HEK293 (cell line): ENCODE data around the gene UBAP2.

Source experiments
- EGR2 ChIP-seq: fragments of 450-650 bp; formaldehyde crosslinking; IDR thresholded peaks from 2 replicates; pipeline ENCODE4 v1.5.1; 2016; ENCODE audit warnings: low read depth, missing biosample characterization, missing genetic modification characterization
- GLI2 ChIP-seq: fragments of 450-650 bp; formaldehyde crosslinking; IDR thresholded peaks from 2 replicates; pipeline ENCODE4; 2017; ENCODE audit warnings: missing biosample characterization, missing genetic modification characterization, low read depth, borderline replicate concordance
- HOXC10 ChIP-seq: sonication (generic); formaldehyde crosslinking; IDR thresholded peaks from 2 replicates; pipeline ENCODE4 v1.8.1; 2023; ENCODE audit warnings: mild to moderate bottlenecking, missing genetic modification reagents
- KLF8 ChIP-seq: fragments of 450-650 bp; formaldehyde crosslinking; IDR thresholded peaks from 2 replicates; pipeline ENCODE4 v1.5.1; 2016; ENCODE audit warnings: missing biosample characterization, missing genetic modification characterization
- RBAK ChIP-seq: fragments of 450-650 bp; formaldehyde crosslinking; IDR thresholded peaks from 2 replicates; pipeline ENCODE4 v1.5.1; 2016; ENCODE audit warnings: missing biosample characterization, missing genetic modification characterization
- SP2 ChIP-seq: fragments of 450-650 bp; formaldehyde crosslinking; IDR thresholded peaks from 2 replicates; pipeline ENCODE4 v1.5.1; 2016; ENCODE audit warnings: missing biosample characterization, missing genetic modification characterization
- ZBTB48 ChIP-seq: fragments of 450-650 bp; formaldehyde crosslinking; IDR thresholded peaks from 2 replicates; pipeline ENCODE4 v1.5.1; 2016; ENCODE audit warnings: missing biosample characterization, missing genetic modification characterization
- ZEB2 ChIP-seq: fragments of 450-650 bp; formaldehyde crosslinking; IDR thresholded peaks from 2 replicates; pipeline ENCODE4 v1.5.1; 2016; ENCODE audit warnings: missing biosample characterization, missing genetic modification characterization
- ZNF155 ChIP-seq: fragments of 450-650 bp; formaldehyde crosslinking; IDR thresholded peaks from 2 replicates; pipeline ENCODE4 v1.5.1; 2016; ENCODE audit warnings: missing biosample characterization, missing genetic modification characterization
- ZNF157 ChIP-seq: fragments of 450-650 bp; formaldehyde crosslinking; IDR thresholded peaks from 2 replicates; pipeline ENCODE4 v1.5.1; 2016; ENCODE audit warnings: missing biosample characterization, missing genetic modification characterization
- ZNF184 ChIP-seq: fragments of 450-650 bp; IDR thresholded peaks from 2 replicates; pipeline ENCODE4 v1.5.1; 2018; ENCODE audit warnings: missing biosample characterization, mild to moderate bottlenecking, missing genetic modification characterization
- ZNF2 ChIP-seq: fragments of 450-650 bp; formaldehyde crosslinking; IDR thresholded peaks from 2 replicates; pipeline ENCODE4 v1.5.1; 2016; ENCODE audit warnings: missing biosample characterization, missing genetic modification characterization
- ZNF202 ChIP-seq: fragments of 450-650 bp; formaldehyde crosslinking; IDR thresholded peaks from 2 replicates; pipeline ENCODE4 v1.5.1; 2016; ENCODE audit warnings: missing biosample characterization, missing genetic modification characterization, borderline replicate concordance
- ZNF335 ChIP-seq: fragments of 450-650 bp; formaldehyde crosslinking; conservative IDR thresholded peaks from 2 replicates; pipeline ENCODE4 v1.5.1; 2016; ENCODE audit warnings: missing biosample characterization, missing genetic modification characterization
- ZNF366 ChIP-seq: fragments of 450-650 bp; formaldehyde crosslinking; conservative IDR thresholded peaks from 2 replicates; pipeline ENCODE4 v1.5.1; 2016; ENCODE audit warnings: missing biosample characterization, missing genetic modification characterization
- ZNF501 ChIP-seq: fragments of 450-650 bp; formaldehyde crosslinking; IDR thresholded peaks from 2 replicates; pipeline ENCODE4 v1.5.1; 2016; ENCODE audit warnings: missing biosample characterization, missing genetic modification characterization
- ZNF555 ChIP-seq: fragments of 450-650 bp; formaldehyde crosslinking; conservative IDR thresholded peaks from 2 replicates; pipeline ENCODE4 v1.5.1; 2017; ENCODE audit warnings: missing biosample characterization, mild to moderate bottlenecking, missing genetic modification characterization, inconsistent platforms
- ZNF600 ChIP-seq: fragments of 450-650 bp; formaldehyde crosslinking; IDR thresholded peaks from 2 replicates; pipeline ENCODE4 v1.5.1; 2016; ENCODE audit warnings: missing biosample characterization, missing genetic modification characterization
- ZNF670 ChIP-seq: fragments of 450-650 bp; formaldehyde crosslinking; IDR thresholded peaks from 2 replicates; pipeline ENCODE4 v1.5.1; 2016; ENCODE audit warnings: missing biosample characterization, missing genetic modification characterization, low read depth
- ZNF768 ChIP-seq: fragments of 450-650 bp; formaldehyde crosslinking; IDR thresholded peaks from 2 replicates; pipeline ENCODE4 v1.5.1; 2018; ENCODE audit warnings: missing biosample characterization, mild to moderate bottlenecking, missing genetic modification characterization
- ZXDB ChIP-seq: fragments of 450-650 bp; formaldehyde crosslinking; IDR thresholded peaks from 2 replicates; pipeline ENCODE4 v1.5.1; 2016; ENCODE audit warnings: missing biosample characterization, missing genetic modification characterization
- TF ChIP-seq, protein P1 (sequence below): fragments of 450-650 bp; formaldehyde crosslinking; IDR thresholded peaks from 2 replicates; pipeline ENCODE4 v1.5.1; 2016; ENCODE audit warnings: missing biosample characterization, missing genetic modification characterization
- TF ChIP-seq, protein P2 (sequence below): fragments of 450-650 bp; formaldehyde crosslinking; IDR thresholded peaks from 2 replicates; pipeline ENCODE4 v1.5.1; 2016; ENCODE audit warnings: missing biosample characterization, missing genetic modification characterization, borderline replicate concordance
- TF ChIP-seq, protein P3 (sequence below): fragments of 450-650 bp; formaldehyde crosslinking; IDR thresholded peaks from 2 replicates; pipeline ENCODE4 v1.5.1; 2016; ENCODE audit warnings: missing biosample characterization, missing genetic modification characterization
- TF ChIP-seq, protein P4 (sequence below): fragments of 450-650 bp; formaldehyde crosslinking; IDR thresholded peaks from 2 replicates; pipeline ENCODE4 v1.5.1; 2017; ENCODE audit warnings: missing biosample characterization, missing genetic modification characterization
- TF ChIP-seq, protein P5 (sequence below): fragments of 450-650 bp; formaldehyde crosslinking; IDR thresholded peaks from 2 replicates; pipeline ENCODE4 v1.5.1; 2016; ENCODE audit warnings: missing biosample characterization, missing genetic modification characterization
- TF ChIP-seq, protein P6 (sequence below): fragments of 450-650 bp; formaldehyde crosslinking; conservative IDR thresholded peaks from 2 replicates; pipeline ENCODE4 v1.5.1; 2016; ENCODE audit warnings: low read depth, missing biosample characterization, missing genetic modification characterization

The UBAP2 gene

DNA sequence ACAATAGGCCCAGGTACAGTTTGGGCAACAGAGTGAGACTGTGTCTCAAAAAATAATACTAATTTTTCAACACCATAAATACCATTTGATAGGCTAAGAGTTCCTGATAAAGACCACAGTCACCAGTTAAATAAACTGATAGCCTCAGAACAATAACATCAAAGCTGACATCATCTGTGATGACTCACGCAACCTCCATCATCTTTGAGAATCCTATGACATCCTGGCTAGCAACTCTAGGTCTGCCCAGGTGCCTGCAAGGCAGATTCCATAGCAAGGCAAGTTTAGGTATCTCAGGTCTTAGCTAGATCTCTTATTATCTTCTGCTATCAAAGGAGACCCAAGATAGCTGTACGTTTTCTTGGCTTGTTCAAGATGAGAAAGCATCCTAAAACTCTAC, 30.5 kb upstream of the UBAP2 start (continued):
- TF ChIP-seq ZNF670 (tag by site-specific recombination) (no peak), EGR2 (tag by site-specific recombination) (no peak), ZNF184 (tag by site-specific recombination) (peak; percentile 89), ZNF202 (tag by site-specific recombination) (no peak), ZNF600 (peak; percentile 41; the same call in 1 of the 2 replicates), GLI2 (no peak), ZNF366 (0 out of 2 replicates have a peak, but pooled peaks have one; percentile 49), ZNF2 (no peak), ZNF335 (tag by site-specific recombination) (peak; percentile 59), RBAK (tag by site-specific recombination) (no peak), KLF8 (0 out of 2 replicates have a peak, but pooled peaks have one; percentile 58), ZNF555 (tag by site-specific recombination) (no peak), ZXDB (tag by site-specific recombination) (0 out of 2 replicates have a peak, but pooled peaks have one; percentile 27), ZNF155 (tag by site-specific recombination) (no peak), SP2 (tag by site-specific recombination) (no peak), ZEB2 (tag by site-specific recombination) (peak; percentile 66; the same call in 1 of the 2 replicates), ZNF157 (tag by site-specific recombination) (no peak), ZNF768 (tag by site-specific recombination) (no peak), HOXC10 (no peak), ZNF501 (tag by site-specific recombination) (no peak), ZBTB48 (tag by site-specific recombination) (no peak)
- TF ChIP-seq, protein P1, sequence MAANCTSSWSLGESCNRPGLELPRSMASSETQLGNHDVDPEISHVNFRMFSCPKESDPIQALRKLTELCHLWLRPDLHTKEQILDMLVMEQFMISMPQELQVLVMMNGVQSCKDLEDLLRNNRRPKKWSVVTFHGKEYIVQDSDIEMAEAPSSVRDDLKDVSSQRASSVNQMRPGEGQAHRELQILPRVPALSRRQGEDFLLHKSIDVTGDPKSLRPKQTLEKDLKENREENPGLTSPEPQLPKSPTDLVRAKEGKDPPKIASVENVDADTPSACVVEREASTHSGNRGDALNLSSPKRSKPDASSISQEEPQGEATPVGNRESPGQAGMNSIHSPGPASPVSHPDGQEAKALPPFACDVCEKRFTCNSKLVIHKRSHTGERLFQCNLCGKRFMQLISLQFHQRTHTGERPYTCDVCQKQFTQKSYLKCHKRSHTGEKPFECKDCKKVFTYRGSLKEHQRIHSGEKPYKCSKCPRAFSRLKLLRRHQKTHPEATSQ (tag by site-specific recombination), result no peak
- TF ChIP-seq, protein P2, sequence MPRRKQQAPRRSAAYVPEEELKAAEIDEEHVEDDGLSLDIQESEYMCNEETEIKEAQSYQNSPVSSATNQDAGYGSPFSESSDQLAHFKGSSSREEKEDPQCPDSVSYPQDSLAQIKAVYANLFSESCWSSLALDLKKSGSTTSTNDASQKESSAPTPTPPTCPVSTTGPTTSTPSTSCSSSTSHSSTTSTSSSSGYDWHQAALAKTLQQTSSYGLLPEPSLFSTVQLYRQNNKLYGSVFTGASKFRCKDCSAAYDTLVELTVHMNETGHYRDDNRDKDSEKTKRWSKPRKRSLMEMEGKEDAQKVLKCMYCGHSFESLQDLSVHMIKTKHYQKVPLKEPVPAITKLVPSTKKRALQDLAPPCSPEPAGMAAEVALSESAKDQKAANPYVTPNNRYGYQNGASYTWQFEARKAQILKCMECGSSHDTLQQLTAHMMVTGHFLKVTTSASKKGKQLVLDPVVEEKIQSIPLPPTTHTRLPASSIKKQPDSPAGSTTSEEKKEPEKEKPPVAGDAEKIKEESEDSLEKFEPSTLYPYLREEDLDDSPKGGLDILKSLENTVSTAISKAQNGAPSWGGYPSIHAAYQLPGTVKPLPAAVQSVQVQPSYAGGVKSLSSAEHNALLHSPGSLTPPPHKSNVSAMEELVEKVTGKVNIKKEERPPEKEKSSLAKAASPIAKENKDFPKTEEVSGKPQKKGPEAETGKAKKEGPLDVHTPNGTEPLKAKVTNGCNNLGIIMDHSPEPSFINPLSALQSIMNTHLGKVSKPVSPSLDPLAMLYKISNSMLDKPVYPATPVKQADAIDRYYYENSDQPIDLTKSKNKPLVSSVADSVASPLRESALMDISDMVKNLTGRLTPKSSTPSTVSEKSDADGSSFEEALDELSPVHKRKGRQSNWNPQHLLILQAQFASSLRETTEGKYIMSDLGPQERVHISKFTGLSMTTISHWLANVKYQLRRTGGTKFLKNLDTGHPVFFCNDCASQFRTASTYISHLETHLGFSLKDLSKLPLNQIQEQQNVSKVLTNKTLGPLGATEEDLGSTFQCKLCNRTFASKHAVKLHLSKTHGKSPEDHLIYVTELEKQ (tag by site-specific recombination), result no peak
- TF ChIP-seq, protein P3, sequence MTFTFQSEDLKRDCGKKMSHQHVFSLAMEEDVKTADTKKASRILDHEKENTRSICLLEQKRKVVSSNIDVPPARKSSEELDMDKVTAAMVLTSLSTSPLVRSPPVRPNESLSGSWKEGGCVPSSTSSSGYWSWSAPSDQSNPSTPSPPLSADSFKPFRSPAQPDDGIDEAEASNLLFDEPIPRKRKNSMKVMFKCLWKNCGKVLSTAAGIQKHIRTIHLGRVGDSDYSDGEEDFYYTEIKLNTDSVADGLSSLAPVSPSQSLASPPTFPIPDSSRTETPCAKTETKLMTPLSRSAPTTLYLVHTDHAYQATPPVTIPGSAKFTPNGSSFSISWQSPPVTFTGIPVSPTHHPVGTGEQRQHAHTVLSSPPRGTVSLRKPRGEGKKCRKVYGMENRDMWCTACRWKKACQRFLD (tag by site-specific recombination), result no peak
- TF ChIP-seq, protein P4, sequence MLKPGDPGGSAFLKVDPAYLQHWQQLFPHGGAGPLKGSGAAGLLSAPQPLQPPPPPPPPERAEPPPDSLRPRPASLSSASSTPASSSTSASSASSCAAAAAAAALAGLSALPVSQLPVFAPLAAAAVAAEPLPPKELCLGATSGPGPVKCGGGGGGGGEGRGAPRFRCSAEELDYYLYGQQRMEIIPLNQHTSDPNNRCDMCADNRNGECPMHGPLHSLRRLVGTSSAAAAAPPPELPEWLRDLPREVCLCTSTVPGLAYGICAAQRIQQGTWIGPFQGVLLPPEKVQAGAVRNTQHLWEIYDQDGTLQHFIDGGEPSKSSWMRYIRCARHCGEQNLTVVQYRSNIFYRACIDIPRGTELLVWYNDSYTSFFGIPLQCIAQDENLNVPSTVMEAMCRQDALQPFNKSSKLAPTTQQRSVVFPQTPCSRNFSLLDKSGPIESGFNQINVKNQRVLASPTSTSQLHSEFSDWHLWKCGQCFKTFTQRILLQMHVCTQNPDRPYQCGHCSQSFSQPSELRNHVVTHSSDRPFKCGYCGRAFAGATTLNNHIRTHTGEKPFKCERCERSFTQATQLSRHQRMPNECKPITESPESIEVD, result no peak
- TF ChIP-seq, protein P5, sequence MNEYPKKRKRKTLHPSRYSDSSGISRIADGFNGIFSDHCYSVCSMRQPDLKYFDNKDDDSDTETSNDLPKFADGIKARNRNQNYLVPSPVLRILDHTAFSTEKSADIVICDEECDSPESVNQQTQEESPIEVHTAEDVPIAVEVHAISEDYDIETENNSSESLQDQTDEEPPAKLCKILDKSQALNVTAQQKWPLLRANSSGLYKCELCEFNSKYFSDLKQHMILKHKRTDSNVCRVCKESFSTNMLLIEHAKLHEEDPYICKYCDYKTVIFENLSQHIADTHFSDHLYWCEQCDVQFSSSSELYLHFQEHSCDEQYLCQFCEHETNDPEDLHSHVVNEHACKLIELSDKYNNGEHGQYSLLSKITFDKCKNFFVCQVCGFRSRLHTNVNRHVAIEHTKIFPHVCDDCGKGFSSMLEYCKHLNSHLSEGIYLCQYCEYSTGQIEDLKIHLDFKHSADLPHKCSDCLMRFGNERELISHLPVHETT (tag by site-specific recombination), result 0 out of 2 replicates have a peak, but pooled peaks have one; percentile 34
- TF ChIP-seq, protein P6, sequence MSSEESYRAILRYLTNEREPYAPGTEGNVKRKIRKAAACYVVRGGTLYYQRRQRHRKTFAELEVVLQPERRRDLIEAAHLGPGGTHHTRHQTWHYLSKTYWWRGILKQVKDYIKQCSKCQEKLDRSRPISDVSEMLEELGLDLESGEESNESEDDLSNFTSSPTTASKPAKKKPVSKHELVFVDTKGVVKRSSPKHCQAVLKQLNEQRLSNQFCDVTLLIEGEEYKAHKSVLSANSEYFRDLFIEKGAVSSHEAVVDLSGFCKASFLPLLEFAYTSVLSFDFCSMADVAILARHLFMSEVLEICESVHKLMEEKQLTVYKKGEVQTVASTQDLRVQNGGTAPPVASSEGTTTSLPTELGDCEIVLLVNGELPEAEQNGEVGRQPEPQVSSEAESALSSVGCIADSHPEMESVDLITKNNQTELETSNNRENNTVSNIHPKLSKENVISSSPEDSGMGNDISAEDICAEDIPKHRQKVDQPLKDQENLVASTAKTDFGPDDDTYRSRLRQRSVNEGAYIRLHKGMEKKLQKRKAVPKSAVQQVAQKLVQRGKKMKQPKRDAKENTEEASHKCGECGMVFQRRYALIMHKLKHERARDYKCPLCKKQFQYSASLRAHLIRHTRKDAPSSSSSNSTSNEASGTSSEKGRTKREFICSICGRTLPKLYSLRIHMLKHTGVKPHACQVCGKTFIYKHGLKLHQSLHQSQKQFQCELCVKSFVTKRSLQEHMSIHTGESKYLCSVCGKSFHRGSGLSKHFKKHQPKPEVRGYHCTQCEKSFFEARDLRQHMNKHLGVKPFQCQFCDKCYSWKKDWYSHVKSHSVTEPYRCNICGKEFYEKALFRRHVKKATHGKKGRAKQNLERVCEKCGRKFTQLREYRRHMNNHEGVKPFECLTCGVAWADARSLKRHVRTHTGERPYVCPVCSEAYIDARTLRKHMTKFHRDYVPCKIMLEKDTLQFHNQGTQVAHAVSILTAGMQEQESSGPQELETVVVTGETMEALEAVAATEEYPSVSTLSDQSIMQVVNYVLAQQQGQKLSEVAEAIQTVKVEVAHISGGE (tag by site-specific recombination), result no peak
